ENCODE data around the gene NAXD. TPM values are rescaled to one million over a fixed set of nuclear protein-coding genes. Genes with fewer than 3 reads are reported as not detected.
"Not testable (repeated sequence)": the region's sequence is repeated elsewhere in the genome, so short reads cannot be mapped to it uniquely, and the experiment has no call there.

The NAXD gene
- total RNA-seq, 1 donor from 2014 or later, result 28.7 TPM

DNA sequence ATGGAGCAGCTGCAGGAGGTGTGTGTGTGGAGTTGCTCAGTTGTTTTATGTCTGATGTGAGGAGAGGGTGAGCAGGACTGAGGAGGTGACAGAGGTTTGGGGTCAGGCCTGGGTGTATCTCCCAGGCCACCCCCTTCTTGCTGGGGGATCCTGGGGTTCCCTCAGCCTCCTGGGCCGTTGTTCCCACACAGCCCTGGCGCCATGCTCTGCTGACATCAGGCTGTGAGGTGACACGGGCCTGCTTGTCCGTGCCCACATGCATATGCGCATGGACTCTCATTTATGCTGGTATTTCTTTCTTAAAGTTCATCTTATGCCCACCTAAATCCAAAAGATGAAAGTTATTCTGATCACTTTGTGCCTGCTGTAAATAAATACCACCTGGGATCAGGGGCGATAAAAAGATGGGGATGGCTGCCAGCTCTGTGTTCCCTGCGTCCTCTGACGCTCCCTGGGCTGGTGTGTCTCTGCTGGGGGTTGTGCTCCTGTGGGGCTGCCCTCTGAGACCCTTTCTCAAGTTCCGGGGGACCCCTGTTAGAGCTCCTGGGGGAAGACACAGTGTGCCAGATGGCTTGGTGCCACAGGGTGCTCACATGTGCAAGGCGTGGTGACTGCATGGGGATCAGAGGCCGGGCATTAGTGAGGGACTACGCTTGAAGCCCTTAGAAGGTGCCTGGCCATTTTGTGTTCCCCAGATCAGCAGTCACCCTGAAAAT, 12.6 kb downstream of the NAXD start:
- Mint-ChIP-seq H3K36me3 (ENCODE audit: low read depth, unreplicated experiment) (peaks cover 27% of the 10 kb centered on the region), H3K9me3 (ENCODE audit: unreplicated experiment) (no peaks in the 10 kb centered on the region)
- no peak for DNase-seq (ENCODE audit: low spot score)

DNA sequence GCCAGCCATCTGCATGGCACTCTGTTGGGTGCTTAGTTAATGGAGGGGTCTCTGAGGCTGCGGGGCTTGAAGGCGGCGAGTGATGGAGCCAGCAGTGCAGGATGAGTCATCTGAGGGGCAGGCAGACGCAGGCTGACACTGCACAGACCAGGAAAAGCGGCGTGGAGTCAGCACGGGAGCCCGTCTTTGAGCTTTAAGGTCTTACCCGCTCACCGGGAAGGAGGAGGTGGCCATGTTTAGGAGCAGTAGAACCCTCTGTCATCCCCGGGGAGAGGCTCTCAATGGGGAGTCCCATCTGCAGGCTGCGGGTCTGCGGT, 13.1 kb downstream of the NAXD start:
- no peak for TF ChIP-seq CTCF (IDR thresholded peaks at IDR 0.05; ENCODE audit: unreplicated experiment)
- Mint-ChIP-seq H3K27ac (ENCODE audit: unreplicated experiment) (peak overlapping the region; percentile 31), H3K9me3 (ENCODE audit: unreplicated experiment) (no peaks in the 10 kb centered on the region), H3K4me1 (ENCODE audit: unreplicated experiment) (peaks cover 3% of the 10 kb centered on the region), H3K27me3 (ENCODE audit: unreplicated experiment) (peaks cover 2% of the 10 kb centered on the region), H3K36me3 (ENCODE audit: low read depth, unreplicated experiment) (peaks cover 26% of the 10 kb centered on the region), H3K4me3 (ENCODE audit: unreplicated experiment) (no peak overlapping the region)
- DNase-seq (ENCODE audit: low spot score), result no peak

More for the DNA sequence above, 12.6 kb downstream of the NAXD start:
- Mint-ChIP-seq H3K4me3 (ENCODE audit: unreplicated experiment) (no peak overlapping the region), H3K27ac (ENCODE audit: unreplicated experiment) (peak overlapping the region; percentile 31), H3K27me3 (ENCODE audit: unreplicated experiment) (peaks cover 2% of the 10 kb centered on the region), H3K4me1 (ENCODE audit: unreplicated experiment) (peaks cover 3% of the 10 kb centered on the region)
- TF ChIP-seq CTCF (IDR thresholded peaks at IDR 0.05; ENCODE audit: unreplicated experiment), result no peak

DNA sequence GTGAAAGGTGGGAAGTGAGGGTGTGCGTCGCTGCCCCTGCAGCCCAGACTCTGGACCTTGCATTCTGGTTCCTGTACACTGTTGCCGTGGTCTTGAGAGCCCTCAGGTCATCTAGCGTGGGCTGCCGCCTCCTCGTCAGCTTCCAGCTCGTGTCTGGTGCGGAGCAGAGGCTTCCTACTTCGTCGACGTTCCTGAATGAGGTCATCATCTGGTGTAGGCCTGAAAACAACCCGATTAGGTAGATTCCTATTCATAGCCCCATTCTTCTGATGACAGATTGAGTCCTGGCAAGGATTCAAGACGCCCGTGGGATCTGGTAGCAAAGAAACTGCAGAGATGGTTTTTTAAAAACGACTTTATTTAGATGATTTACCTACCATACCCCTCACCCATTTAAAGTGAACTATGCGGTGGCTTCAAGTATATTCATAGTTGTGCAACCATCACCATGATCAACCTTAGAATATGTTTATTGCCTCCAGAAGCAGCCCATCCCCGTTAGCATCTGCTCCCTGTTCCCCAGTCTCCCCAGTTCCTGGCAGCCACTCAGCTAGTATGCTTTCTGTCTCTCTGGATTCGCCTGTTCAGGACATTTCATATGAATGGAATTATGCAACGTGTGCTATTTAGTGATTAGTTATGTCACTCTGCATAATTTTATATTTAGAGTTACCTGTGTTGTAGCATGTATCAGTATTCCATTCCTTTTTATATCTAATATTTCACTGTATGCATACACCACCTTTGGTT, 13.8 kb downstream of the NAXD start:
- Mint-ChIP-seq H3K27ac (ENCODE audit: unreplicated experiment) (no peak overlapping the region), H3K9me3 (ENCODE audit: unreplicated experiment) (no peaks in the 10 kb centered on the region), H3K27me3 (ENCODE audit: unreplicated experiment) (peaks cover 2% of the 10 kb centered on the region), H3K36me3 (ENCODE audit: low read depth, unreplicated experiment) (peaks cover 26% of the 10 kb centered on the region), H3K4me1 (ENCODE audit: unreplicated experiment) (peaks cover 3% of the 10 kb centered on the region), H3K4me3 (ENCODE audit: unreplicated experiment) (no peak overlapping the region)
- DNase-seq (ENCODE audit: low spot score), result no peak
- TF ChIP-seq CTCF (IDR thresholded peaks at IDR 0.05; ENCODE audit: unreplicated experiment), result no peak

DNA sequence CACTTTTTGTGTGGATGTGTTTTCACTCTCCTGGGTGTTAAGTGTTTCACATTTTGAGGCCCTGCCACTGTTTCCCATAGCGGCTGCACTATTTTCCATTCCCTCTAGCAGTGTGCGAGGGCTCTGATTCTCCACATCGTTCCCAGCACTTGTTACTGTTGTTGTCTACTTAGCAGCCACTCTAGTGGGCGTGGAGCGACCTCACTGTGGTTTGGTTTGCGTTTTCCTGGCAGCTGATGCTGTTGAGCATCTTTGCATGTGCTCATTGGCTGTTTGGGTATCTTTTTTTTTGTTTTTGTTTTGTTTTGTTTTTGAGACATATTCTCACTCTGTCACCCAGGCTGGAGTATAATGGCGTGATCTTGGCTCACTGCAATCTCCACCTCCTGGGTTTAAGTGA, 14.4 kb downstream of the NAXD start:
- no peaks in the 10 kb centered on the region for H3K9me3 Mint-ChIP-seq (ENCODE audit: unreplicated experiment)
- H3K4me1 Mint-ChIP-seq (ENCODE audit: unreplicated experiment), result peaks cover 3% of the 10 kb centered on the region
- peaks cover 2% of the 10 kb centered on the region for H3K27me3 Mint-ChIP-seq (ENCODE audit: unreplicated experiment)
- DNase-seq (ENCODE audit: low spot score), result no peak
- TF ChIP-seq CTCF (IDR thresholded peaks at IDR 0.05; ENCODE audit: unreplicated experiment), result no peak
- H3K36me3 Mint-ChIP-seq (ENCODE audit: low read depth, unreplicated experiment), result peaks cover 27% of the 10 kb centered on the region
- H3K4me3 Mint-ChIP-seq (ENCODE audit: unreplicated experiment), result no peak overlapping the region
- H3K27ac Mint-ChIP-seq (ENCODE audit: unreplicated experiment), result no peak overlapping the region

- Mint-ChIP-seq H3K36me3 (ENCODE audit: low read depth, unreplicated experiment) (peaks cover 33% of the 10 kb centered on the region), H3K9me3 (ENCODE audit: unreplicated experiment) (no peaks in the 10 kb centered on the region), H3K27me3 (ENCODE audit: unreplicated experiment) (peaks cover 2% of the 10 kb centered on the region), H3K4me3 (ENCODE audit: unreplicated experiment) (no peak overlapping the region), H3K4me1 (ENCODE audit: unreplicated experiment) (peaks cover 3% of the 10 kb centered on the region), H3K27ac (ENCODE audit: unreplicated experiment) (no peak overlapping the region)
- no peak for TF ChIP-seq CTCF (IDR thresholded peaks at IDR 0.05; ENCODE audit: unreplicated experiment)
- DNase-seq (ENCODE audit: low spot score), result no peak
Observed at GRCh38 chr13:110630566-110631119, 15.3 kb downstream of the NAXD start.

DNA sequence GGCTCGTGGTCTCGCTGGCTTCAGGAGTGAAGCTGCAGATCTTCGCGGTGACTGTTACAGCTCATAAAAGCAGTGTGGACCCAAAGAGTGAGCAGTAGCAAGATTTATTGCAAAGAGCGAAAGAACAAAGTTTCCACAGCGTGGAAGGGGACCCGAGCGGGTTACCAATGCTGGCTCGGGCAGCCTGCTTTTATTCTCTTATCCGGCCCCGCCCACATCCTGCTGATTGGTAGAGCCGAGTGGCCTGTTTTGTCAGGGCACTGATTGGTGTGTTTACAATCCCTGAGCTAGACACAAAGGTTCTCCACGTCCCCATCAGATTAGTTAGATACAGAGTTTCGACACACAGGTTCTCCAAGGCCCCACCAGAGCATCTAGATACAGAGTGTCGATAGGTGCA, 16.9 kb downstream of the NAXD start:
- H3K9me3 Mint-ChIP-seq (ENCODE audit: unreplicated experiment); H3K4me1 Mint-ChIP-seq (ENCODE audit: unreplicated experiment); DNase-seq (ENCODE audit: low spot score); H3K27me3 Mint-ChIP-seq (ENCODE audit: unreplicated experiment): not testable (repeated sequence)
- peaks cover 39% of the 10 kb centered on the region for H3K36me3 Mint-ChIP-seq (ENCODE audit: low read depth, unreplicated experiment)
- peak overlapping the region; percentile 24 for H3K27ac Mint-ChIP-seq (ENCODE audit: unreplicated experiment)
- H3K4me3 Mint-ChIP-seq (ENCODE audit: unreplicated experiment), result peak overlapping the region; percentile 56
